HG03520 (cell line): Measurements from ENCODE around the gene CDC42BPB.
"Not testable (repeated sequence)": the region's sequence is repeated elsewhere in the genome, so short reads cannot be mapped to it uniquely, and the experiment has no call there.

Source experiments
- ATAC-seq: cut with Tn5 transposase; IDR thresholded peaks from one replicate; pipeline ENCODE4 v1.9.1; 2021; ENCODE audit warnings: mild to moderate bottlenecking, moderate library complexity; ENCODE audit not compliant: unreplicated experiment

The CDC42BPB gene

DNA sequence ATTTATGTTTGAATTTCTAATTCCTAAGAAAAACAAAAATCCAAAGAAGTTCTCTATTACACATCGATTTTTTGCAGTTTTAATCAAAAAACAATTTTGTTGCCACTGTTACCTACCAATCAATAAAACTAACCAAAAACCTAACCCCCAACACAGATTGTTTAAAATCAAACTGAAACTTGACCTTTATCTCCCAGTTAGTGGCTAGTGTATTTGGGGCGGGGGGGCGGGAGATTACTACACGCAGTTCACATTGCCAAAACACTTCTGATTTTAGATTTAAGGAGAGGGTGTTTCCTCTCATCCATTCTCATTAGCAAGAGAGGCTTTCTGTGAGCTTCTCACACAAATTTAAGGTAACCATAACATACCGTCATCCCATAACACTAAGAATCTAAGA is 6.4 kb downstream of the CDC42BPB start:
- ATAC-seq: no peak

DNA sequence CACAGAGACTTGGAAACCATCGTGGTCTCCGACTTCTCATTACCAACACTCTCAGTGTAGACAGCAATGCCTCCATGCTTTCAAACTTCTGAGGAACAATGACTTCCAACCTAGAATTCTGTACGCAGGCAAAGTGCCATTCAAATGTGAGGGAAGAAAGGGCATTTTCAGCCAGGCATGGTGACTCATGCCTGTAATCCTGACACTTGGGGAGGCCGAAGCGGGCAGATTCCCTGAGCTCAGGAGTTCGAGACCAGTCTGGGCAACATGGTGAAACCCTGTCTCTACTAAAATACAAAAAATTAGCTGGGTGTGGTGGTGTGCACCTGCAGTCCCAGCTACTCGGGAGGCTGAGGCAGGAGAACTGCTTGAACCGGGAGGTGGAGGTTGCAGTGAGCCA is 9.9 kb downstream of the CDC42BPB start:
- not testable (repeated sequence) for ATAC-seq

DNA sequence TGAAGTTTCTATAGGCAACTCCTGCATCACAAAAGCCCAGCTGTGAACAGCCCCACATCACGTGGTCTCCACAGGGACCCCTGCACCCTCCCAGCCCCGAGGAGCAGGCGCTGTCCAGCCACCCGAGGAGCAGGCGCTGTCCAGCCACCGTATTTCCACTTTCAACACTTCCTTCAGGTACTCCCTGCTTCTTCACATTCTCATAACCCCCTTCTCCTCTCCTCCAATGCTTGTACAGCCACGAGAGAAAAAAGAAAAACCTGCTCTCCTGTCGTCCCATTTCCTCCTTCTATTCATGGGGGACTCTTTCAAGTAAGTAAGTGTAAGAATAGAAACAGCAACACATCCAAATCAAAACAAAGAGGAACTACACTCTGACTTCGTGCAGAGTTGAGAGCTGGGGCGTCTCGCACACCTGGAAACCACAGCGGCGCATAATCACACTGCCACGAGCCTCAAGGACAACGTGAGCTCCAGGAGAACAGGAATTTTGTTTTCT is 11.9 kb downstream of the CDC42BPB start:
- no peak for ATAC-seq

DNA sequence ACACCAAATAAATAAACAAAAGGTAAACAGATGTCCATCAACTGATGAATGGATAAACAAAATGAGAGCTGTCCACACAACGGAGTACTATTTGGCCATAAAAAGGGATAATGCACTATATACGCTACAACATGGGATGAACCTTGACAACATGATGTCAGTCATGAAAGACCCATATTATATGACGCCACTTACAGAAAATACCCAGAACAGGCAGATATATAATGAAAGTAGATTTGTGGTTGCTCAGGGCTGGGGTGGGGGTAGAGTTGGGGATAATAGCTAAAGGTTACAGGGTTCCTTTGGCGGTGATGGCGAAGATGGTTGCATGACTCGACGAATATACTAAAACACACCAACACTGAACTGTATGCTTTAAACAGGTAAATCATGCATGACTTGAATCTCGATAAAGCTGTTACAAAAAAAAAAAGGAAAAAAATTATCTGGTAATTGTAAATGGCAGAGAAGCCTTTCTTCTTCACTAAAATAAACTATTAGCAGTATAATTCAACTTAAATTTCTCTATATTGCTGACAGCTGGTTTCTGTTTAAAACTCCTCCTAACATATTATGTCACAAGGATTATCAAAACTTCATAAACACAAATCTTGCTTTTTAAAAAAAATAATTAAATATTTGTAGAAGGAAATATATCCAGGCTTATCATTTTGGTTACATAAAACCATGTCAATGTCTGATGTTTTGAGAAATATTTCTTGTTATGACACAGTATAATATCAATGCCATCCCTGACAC is 13.9 kb downstream of the CDC42BPB start:
- no peak for ATAC-seq

DNA sequence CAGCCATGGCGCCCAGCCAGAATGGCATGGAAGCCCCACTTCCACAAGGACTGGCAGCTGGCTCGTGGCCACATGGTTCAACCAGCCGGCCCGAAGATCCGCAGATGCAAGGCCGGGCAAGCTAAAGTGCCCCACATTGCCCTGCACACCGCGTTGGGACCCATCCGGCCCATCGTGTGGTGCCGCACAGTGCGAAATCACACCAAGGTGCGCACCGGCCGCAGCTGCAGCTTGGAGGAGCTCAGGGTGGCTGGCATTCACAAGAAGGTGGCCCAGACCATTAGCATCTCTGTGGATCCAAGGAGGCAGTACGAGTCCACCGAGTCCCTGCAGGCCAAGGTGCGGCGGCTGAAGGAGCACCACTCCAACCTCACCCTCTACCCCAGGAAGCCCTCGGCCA is 15.9 kb downstream of the CDC42BPB start:
- no peak for ATAC-seq

DNA sequence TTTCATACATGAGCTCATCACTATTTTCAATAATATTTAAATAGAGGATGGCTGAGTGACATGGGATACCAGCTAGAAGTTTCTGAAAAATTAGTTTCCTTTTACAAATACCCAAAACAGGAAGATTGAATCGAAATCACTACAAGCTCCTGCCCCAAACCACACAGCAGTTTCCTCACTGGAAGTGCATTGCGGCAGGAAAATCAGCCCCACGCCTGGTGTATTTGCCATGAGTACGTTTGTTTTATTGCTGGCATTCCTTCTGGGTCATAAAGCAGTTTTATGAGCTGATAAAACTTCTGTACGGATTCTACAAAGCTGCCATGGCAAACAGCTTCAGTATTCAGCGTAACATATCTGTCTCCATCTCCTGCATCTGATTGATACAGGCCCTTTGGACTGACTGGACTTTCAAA is 23.7 kb downstream of the CDC42BPB start:
- ATAC-seq: no peak

DNA sequence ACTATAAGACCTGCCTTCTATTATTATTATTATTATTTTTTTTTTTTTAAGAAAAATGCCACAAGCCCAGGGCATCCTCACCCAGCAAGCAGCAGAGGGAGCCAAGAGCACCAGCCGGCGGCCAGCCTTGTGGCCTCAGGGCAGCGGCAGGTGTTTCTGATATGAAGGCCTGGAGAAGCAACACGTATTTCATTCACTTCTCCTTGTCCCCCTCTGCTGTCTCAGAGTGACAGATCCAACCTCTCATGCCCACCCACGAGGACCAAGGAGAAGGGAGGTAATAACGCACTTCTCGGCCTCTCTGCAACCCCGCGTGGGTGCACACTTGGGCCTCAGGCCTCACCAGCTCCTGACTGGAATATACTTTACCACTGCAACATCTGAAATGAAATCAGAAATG is 25.4 kb downstream of the CDC42BPB start:
- no peak for ATAC-seq

DNA sequence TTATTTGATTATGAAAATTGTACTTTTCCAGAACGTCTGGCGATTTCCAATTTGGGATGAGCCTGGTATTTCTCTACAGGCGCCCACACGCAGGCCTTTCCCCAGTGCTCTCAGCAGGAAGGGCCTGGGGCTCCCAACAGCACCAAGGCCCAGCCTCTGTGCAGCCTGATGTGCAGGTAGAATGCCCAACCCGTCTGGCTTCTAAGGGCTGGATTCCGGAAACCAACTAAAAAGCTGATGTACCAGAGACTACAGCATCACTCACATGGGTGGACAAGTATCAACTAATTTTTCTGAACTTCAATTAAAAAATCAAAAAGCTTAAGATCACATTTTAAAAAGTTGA is 25.8 kb downstream of the CDC42BPB start:
- no peak for ATAC-seq

DNA sequence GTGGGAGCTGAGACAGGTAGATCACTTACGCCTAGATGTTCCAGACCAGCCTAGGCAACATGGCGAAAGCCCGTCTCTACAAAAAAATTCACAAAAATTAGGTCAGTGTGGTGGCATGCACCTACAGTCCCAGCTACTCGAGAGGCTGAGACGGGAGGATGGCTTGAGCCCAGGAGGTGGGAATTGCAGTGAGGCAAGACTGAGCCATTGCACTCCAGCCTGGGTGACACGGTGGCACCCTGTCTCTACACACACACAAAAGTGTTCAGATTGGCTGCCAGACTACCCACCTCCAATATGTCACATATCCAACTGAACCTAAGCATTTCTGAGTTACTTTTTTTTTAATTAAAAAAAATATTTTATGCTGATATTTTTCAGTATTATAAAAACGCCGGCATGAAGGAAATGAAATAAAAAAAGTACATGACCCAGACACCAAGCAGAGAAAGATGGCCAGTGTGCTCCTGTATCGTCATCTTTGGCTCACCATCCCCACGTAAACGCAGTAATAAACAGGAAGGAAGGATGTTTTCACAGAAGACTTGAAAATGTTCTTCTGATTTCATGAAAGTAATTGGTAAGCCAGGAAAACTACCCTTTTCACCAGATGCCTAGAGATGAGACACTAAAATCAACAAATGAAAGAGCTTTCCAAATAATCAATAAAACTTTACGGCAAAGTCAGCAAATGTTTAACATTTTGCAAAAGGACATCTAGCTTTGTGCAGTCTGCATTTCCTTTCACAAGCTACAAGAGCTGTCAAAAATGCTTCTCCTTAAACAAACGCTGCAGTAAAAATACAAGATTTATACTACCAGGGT is 26.4 kb downstream of the CDC42BPB start:
- no peak for ATAC-seq

DNA sequence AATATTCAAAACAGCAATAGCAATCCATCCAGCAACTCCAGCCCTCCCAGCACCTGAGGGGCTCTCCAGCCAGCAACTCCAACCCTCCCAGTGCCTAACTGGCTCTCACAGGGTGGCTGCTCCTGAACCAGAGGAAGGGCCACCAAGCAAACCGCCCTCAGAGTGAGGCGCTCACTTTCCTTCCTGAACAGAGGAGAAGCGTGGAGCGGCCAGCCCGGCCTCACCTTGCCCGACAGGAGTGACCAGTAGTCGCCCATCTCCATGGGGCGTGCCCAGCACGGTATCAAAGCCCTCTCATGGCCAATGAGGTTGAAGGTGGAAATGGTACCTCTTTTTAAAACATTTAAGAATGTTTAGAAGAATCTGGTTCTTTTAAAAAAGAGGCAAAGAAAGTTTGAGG is 27.4 kb downstream of the CDC42BPB start:
- ATAC-seq: no peak

DNA sequence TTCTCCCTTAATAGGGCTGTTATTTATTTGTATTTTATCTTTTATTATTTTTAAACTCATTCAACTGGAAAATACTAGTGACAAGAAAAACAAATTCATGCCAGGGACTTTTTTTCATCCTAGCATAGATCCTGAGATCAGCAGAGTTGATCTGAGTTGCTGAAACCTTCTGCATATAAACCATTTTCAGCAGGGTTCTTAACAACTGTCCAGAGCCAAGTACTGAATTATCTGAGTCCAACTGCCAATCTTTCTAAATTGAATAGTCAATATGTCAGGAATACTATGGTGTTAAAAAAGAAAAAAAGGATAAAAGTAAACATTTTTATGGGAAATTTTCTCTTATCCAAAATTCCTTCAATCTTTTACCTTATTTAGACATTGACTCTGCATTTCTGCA is 28.6 kb downstream of the CDC42BPB start:
- no peak for ATAC-seq

DNA sequence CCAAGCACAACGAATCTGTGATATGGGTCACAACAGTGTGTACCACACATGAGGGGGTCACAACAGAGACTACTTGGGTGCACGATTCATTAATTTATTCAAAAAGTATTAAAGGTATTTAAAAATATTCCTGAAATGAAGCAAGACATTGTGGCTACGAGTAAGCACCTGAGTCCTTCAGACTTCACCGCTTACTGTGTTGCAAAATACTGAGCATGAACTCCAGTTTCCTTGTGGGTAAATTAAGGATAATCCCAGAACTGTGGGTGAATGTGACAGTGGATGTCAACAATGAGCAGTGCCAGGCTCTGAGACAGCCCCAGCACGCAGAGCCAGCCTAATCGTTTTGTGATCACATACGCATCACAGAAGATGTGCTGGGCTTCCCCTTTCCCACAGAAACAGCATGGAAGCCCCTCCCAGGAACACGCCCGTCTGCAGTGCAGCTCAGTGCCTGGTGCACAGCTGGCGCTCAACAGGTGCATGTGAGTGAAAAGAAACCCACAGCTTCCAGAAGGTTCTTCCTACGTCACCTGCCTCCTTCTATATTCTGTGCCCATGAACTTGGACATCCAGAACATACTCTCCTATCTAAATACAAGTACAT is 29.1 kb downstream of the CDC42BPB start:
- ATAC-seq: no peak

DNA sequence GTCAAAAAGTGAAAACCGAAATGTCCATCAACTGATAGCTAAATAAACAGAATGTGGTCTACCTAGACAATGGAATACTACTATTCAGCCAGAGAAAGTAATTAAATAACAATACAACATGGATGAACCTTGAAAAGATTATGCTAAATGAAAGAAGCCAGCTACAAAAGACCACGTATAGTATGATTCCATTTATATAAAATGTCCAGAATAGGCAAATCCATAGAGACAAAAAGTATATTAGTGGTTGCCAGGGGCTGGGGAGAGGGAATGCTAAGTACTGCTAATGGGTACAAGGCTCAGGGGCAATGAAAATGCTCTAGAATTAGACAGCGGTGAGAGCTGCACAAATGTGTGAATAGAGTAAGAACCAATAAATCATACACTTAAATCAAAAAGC is 29.9 kb downstream of the CDC42BPB start:
- ATAC-seq: no peak

DNA sequence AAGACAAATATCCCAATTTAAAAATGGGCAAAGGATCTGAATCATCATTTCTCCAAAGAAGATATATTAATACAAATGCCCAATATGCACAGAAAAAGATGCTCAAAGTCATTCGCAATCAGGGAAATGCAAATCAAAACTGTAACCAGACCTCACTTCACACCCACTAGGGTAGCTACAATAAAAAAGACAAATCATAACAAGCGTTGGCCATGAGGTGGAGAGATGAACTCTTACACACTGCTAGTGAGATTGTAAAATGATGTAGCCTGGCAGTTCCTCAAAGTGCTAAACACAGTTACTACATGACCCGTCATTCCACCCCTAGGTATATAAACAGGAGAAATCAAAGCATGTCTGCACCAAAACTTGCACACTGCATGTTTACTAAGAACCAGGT is 30.4 kb downstream of the CDC42BPB start:
- ATAC-seq: no peak

DNA sequence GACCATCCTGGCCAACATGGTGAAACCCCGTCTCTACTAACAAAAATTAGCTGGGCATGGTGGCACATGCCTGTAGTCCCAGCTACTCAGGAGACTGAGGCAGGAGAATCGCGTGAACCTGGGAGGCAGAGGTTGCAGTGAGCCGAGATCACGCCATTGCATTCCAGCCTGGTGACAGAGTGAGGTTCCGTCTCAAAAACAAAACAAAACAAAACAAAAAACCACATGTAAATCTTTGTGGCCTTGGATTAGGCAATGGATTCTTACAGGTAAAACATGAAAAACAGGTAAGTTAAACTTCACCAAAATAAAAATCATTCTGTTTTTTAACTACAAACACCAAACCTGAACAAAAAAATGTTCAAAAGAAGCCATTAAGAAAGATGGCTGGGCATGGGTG is 31.2 kb downstream of the CDC42BPB start:
- not testable (repeated sequence) for ATAC-seq

DNA sequence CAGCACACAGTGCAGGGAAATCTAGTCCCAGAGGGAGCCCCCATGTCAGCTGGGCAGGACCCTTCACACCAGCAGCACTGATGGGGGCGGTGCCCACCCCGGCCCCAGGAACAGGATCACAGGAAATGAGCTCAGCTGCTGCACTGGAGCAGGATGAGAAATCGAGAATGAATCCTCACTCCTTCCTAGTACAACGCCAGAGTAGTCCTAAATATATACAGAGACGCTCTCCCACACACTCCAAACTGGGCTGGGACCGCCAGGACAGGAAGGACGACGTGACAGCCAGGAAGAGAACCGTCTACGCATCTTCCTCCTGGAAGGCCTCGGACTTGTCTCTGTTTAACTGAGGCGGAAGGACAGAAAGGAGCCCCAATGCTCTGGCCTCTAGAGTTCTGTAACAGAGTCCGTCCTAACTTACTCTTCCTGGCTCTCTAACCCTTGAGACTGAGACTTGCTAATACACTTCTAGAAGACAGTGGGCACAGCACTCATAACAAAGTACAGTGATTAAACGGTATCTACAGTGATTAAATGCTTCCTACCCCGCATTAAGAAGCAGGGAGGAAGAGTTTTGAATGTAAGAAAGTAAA is 33.4 kb downstream of the CDC42BPB start:
- ATAC-seq: no peak

DNA sequence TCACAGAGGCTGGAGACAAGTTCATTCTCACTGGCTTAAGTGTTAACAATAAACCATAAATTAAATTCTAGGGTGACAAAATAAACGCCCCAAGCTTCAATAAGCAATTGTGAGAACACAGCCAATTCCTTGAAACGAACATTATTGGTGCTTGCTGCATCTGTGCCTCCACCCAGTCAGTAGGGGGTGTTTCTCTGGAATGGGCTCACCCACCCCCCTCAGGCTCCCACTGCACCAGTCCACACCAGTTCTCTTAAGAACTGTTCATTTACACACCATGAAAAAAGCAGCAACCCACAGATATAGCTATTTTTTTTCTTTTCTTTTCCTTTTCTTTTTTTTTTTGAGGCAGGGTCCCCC is 34.7 kb downstream of the CDC42BPB start:
- ATAC-seq: no peak

DNA sequence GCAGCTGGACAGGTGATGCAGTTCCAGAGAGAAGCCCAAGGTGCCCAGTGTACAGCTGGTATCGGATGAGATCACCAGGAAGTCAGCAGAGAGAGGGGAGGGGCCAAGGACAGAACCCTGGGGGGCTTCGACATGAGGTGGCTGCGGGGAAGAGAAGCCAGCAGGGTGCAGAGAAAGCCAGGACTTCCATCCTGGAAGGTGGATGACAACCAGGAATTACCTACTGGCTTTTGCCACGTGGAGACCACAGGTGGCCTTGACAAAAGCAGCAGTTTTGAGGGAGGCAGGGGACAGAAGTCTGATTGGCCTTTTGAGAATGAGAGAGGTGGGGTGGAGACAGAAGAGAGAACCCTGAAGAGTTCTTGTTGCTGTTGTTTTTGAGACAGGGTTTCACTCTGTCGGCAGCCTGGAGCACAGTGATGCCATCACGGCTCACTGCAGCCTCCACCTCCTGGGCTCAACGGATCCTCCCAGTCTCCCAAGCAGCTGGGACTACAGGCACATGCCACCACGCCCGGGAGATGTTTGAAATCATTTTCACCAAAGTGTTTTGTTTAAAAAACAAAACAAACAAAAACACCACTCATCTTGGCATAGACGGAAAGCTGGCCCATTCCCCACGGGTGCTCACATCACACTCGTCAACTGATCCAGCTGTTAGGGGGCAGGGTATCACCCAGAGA is 35.2 kb downstream of the CDC42BPB start:
- no peak for ATAC-seq

DNA sequence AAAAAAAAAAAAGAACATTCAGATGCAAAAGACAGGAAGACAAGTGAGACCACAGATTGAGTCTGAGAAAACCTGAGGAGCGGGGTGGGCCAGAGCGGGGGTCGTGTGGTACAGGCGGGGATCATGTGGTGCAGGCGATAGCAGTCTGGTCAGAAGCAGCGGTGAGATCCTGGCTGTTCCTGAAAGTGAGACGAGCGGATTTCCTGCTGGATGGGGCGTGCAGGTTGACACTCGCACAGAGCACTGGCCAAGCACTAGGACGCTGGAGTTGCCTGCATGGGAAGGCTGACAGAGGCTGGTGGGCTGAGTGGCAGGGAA is 35.7 kb downstream of the CDC42BPB start:
- ATAC-seq: no peak

DNA sequence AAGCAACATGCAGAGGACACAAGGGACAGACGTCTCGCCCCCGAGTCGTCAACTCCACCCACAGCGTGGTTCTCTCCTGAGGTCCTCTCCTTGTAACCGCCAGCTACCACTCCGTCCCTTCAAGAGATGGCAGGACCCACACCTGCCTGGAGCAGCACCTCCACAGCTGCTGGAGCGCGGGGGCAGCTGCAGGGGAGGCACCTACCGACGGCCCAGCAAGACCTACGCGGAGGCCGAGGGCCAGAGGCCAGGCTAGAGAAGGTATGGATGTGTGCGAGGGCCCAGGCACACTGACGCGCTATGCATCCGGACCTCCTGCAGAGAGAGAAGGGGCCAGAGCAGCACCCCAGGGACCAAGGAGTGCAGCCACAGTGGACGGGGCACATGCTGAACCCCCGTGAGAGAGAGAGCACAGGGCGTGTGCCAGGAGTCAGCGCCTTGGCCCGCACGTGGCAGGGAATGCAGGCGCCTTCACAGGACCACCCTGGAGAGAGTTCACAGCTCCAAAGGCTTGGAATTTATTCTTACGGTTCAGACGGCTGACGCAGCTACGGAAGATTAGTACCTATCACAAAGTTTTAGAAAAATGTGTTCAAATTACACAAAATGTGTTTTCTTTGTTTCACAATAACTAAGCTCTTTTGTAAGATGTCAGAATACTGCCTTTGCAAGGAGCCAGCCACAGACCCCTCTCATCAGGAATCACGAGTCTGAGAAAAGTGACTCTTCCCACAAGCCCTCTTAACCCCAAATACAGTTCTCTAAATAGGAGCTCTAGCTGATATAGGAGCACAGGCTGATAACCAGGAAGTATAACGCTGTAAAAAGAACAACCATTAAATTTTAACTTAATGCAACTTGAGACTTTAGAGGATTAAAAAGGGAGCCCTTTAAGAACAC is 36.8 kb downstream of the CDC42BPB start:
- no peak for ATAC-seq
